C4-2B (cell line): Measurements from ENCODE around the gene HEXIM2.

Source experiments
- CTCF ChIP-seq: fragments of 450-650 bp; conservative IDR thresholded peaks from 2 replicates; pipeline ENCODE4 v1.5.1; 2017; ENCODE audit warnings: mild to moderate bottlenecking
- ZFX ChIP-seq: fragments of 450-650 bp; IDR thresholded peaks from 2 replicates; pipeline ENCODE4 v1.6.1; 2017

- no peak for TF ChIP-seq CTCF
- TF ChIP-seq ZFX = no peak
Measured at GRCh38 chr17:45115015-45115625, 46.6 kb upstream of the HEXIM2 start.
